GM10248 (cell line): ENCODE results near the gene TMEM135.

ENCODE experiments used
- CTCF ChIA-PET: fragments of 300-600 bp; sonication (Branson Sonifier 250); formaldehyde crosslinking; extraction: SDS; loops from one replicate; lab custom pipeline; 2021; ENCODE audit warnings: antibody characterized with exemption; lab: Yijun Ruan, JAX
- POLR2A ChIA-PET: fragments of 350-650 bp; sonication (Branson Sonifier 250); formaldehyde crosslinking; extraction: SDS; loops from one replicate; lab custom pipeline; 2020; ENCODE audit warnings: antibody characterized with exemption; lab: Yijun Ruan, JAX
- DNase-seq: peaks from one replicate; pipeline ENCODE4 v3.0.0; 2012; ENCODE audit errors: extremely low spot score
- TF ChIP-seq, protein P1 (sequence below): IDR thresholded peaks from 2 replicates; pipeline ENCODE4 v1.5.1; 2012; ENCODE audit warnings: mild to moderate bottlenecking, low read depth; ENCODE audit errors: extremely low read depth, missing control alignments, control extremely low read depth

The TMEM135 gene

DNA sequence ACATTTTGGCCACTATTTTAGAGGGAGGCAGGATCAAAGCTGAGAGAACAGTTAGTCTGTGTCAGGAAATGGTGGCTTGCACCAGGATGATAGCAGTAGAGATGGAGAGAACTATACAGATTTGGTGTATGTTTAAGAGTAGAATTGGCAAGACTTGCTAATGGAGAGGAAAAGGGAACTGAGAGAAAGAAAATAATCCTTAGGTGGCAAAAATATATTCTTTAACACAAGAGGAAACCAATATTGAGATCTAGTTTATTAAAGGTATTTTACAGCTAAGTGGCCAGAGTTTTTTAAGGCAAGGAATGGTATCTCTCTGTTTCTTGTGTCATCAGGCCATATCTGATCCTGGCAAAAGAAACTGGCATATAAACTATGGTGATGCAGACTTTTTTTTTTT is 278.8 kb downstream of the TMEM135 start:
- DNase-seq, result no peak
- POLR2A ChIA-PET, result no interaction called here
- TF ChIP-seq, protein P1, sequence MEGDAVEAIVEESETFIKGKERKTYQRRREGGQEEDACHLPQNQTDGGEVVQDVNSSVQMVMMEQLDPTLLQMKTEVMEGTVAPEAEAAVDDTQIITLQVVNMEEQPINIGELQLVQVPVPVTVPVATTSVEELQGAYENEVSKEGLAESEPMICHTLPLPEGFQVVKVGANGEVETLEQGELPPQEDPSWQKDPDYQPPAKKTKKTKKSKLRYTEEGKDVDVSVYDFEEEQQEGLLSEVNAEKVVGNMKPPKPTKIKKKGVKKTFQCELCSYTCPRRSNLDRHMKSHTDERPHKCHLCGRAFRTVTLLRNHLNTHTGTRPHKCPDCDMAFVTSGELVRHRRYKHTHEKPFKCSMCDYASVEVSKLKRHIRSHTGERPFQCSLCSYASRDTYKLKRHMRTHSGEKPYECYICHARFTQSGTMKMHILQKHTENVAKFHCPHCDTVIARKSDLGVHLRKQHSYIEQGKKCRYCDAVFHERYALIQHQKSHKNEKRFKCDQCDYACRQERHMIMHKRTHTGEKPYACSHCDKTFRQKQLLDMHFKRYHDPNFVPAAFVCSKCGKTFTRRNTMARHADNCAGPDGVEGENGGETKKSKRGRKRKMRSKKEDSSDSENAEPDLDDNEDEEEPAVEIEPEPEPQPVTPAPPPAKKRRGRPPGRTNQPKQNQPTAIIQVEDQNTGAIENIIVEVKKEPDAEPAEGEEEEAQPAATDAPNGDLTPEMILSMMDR, result no peak
- CTCF ChIA-PET, result interaction anchor here (1.1 to 1.7 kb wide), 5 partner anchors 9 to 83 kb away, joined by 3 to 4 read pairs (median 3); no protein-coding TSS in a partner anchor

DNA sequence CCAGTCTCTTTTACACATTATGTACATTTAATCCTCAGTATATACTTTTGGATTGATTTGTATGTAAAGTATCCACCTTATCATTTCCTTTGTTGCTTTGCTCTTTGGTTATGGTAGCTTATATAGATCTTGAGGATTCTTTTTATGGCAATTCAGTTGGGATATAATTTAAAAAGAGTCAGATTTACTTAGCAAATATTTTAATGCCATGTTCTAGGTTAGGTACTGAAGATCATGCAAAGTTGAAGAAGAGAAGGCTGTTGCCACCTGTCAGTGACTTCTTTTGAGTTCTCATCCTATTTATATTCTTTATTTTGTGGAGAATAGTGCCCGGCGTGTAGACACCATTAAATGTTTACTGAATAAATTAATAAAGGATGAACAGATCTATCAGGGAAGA is 279.7 kb downstream of the TMEM135 start:
- TF ChIP-seq, protein P1, result no peak
- CTCF ChIA-PET, result interaction anchor here (1.2 to 1.7 kb wide), 3 partner anchors 12 to 17 kb away, joined by 3 to 4 read pairs (median 4); no protein-coding TSS in a partner anchor
- DNase-seq, result no peak
- POLR2A ChIA-PET, result no interaction called here

DNA sequence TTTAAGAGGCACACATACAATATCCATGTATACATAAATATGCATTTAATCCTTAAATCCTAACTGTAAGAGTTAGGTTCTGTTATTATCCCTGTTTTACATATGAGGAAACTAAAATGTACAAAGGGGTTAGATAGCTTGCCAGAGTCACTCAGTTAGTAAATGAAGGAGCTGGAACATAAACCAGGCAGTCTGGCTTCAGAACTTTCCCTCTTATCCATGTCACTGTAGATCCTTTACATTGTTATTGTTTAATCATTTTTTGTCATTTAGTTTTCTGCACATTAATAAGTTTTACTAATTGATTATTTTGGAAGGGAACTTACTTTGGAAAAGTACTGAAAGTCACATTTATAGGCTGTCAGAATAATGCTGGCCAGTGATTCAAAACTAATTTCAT is 282.4 kb downstream of the TMEM135 start:
- DNase-seq, result no peak
- TF ChIP-seq, protein P1, result no peak
- CTCF ChIA-PET, result interaction anchor here (0.9 to 1.5 kb wide), 5 partner anchors 9 to 33 kb away, joined by 3 to 4 read pairs (median 3); no protein-coding TSS in a partner anchor
- POLR2A ChIA-PET, result no interaction called here

DNA sequence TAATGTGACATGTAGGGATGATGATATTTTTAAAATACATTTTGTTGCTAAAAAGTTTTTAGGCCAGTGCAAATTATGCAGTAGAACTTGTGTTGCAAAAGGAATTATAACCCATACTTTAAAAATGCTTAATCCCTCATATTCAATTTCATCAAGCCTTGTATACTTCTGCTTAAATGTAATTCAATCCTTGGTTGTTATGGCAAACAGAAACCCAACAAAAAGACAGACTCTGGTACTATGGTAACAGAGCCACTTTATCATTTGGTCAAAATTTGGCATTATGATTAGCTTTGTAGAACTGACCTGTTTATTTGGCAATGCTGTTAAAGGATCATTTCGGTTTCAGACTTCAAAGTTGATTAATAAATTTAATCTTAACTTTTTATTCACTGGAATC is 284.8 kb downstream of the TMEM135 start:
- DNase-seq, result no peak
- ChIA-PET POLR2A (no interaction called here), CTCF (no interaction called here)
- TF ChIP-seq, protein P1, result no peak

DNA sequence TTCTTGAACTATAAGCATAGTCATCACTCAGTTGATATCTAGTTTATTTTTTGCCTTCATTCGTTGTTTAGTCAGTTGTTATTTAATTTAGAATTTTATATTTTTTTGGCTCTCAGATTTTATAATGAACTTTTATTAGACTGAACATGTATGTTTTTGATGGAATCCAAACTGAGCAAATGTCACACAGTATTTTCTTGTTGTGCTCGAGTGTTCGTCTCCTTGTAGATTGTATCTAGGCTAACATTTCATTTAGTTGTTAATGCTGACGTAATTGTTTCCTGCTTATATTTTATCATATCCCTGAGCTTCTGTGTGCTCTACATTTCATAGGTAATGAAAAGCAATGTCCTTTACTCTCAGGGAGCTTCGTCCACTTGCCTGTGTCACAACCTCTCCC is 286.2 kb downstream of the TMEM135 start:
- CTCF ChIA-PET, result interaction anchor here (1.1 kb wide), 1 partner anchor 10 kb away, joined by 3 read pairs; no protein-coding TSS in a partner anchor
- no peak for DNase-seq
- TF ChIP-seq, protein P1, result no peak
- POLR2A ChIA-PET, result no interaction called here

DNA sequence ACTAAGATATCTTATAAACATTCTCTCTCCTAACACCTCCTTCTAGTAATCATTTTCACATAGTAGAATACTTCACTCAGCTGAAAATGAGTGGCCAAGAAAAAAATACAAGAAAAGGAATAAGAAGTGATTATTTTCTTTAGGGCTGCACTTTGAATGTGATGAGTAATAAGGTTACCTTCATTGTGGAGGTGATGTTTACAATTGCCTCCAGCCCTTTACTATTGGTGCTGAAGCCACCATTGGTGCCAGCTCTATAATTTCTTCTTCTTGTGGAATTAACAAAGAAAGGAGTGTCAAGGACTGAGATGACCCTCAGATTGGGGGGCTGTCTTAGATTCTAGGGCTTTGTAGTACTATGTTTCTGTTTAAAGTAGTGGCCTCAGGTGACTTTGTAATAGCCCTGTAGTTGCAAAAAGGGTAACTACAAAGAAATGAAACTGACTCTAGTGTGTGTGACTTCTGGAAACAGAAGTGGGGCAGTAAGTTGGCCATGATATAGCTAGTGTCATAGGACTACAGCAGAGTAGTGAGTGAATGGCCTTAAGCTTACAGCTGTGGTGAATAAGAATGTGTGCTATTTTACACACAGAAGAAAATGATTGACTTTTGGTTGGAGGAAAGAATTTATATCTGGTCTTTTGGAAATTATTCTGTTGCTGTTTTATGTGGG is 287.2 kb downstream of the TMEM135 start:
- ChIA-PET POLR2A (no interaction called here), CTCF (interaction anchor here (1.1 to 1.3 kb wide), 2 partner anchors 9 kb away, joined by 3 read pairs; no protein-coding TSS in a partner anchor)
- TF ChIP-seq, protein P1, result no peak
- no peak for DNase-seq
